Motor neuron (in vitro differentiated cells): Measurements from ENCODE around the gene MYO15B. TPM values are rescaled to one million over a fixed set of nuclear protein-coding genes. Genes with fewer than 3 reads are reported as not detected.

Experiments
- ATAC-seq, 8 experiments: fragments of 200-7000 bp; cut with Tn5 transposase; replicated peaks in 6 of 8; 2 replicates each; pipeline ENCODE4 v1.8.0; 2021; ENCODE audit warnings: mild to moderate bottlenecking in 8 of 8, moderate library complexity in 8 of 8
- H3K27ac ChIP-seq, 2 donors: fragments of 250-450 bp; sonication (Bioruptor Pico); 2 replicates each; pipeline ENCODE4 v1.9.0; 2021; ENCODE audit warnings: antibody characterized with exemption in 2 of 2, mild to moderate bottlenecking in 2 of 2, moderate library complexity in 1 of 2
- H3K4me1 ChIP-seq, 2 donors: fragments of 250-450 bp; sonication (Bioruptor Pico); replicated peaks in 1 of 2; 2 replicates each; pipeline ENCODE4 v1.6.1; 2021; ENCODE audit warnings: antibody characterized with exemption in 2 of 2, mild to moderate bottlenecking in 2 of 2, moderate library complexity in 1 of 2
- H3K4me3 ChIP-seq, 5 donors: fragments of 250-450 bp; sonication (Bioruptor Pico); 2 replicates each; pipeline ENCODE4 v1.9.0; 2021; ENCODE audit warnings: antibody characterized with exemption in 5 of 5, mild to moderate bottlenecking in 5 of 5, moderate library complexity in 4 of 5
- WGBS, 10 experiments: fragments of 450-650 bp; shearing (Covaris generic); methylation state at CpG; one replicate each; pipeline ENCODE4 v1.0.0; 2022; 5-methylcytosine and 5-hydroxymethylcytosine counted together
- in situ Hi-C, 9 experiments: fragments of 400-800 bp; cut with MboI; loops; one replicate each; pipeline ENCODE4 v1.15.0; 2021; ENCODE audit warnings: low sequenced_read_pairs in 9 of 9, low pct_unique_long_range_greater_than_20kb in 2 of 9; ENCODE audit not compliant: unreplicated experiment in 9 of 9
- total RNA-seq, 8 experiments: library from RNA; unstranded; fragments of 300-600 nt; gene quantifications; 2 replicates each; pipeline versions ENCODE4 v1.2.3 to v1.2.4, GENCODE V29; 2022

MYO15B gene
- total RNA-seq, 8 experiments from 2014 or later = 2.9 to 31.5 (median 4.5) TPM

GRCh38 chr17:75666959-75667790 lies 79.6 kb downstream of the MYO15B start, which contains the start of the genes RECQL5 and SAP30BP:
Gene RECQL5, minus strand, starts transcription at chr17:75667154. Its CDS starts 597 bp downstream, at chr17:75666557.
Gene SAP30BP, plus strand, starts transcription at chr17:75667338. Its CDS starts 35 bp downstream, at chr17:75667373.
- Histone ChIP-seq H3K4me3 (peak within 1 kb of the TSS; percentile 82 to 95 (median 89)), H3K27ac (peak within 1 kb of the TSS; percentile 77 to 93), H3K4me1 (peaks cover 13 to 14% of the 10 kb centered on the region in 2 donors)
- ATAC-seq = peak; percentile 98 to 100 (median 100)
- WGBS, 10 experiments = 0 to 5% (median 1%) methylated on average over 5 to 31 of the region's 55 CpGs; no CpG with 5 or more reads in 1 of the 10 experiments
- in situ Hi-C loops = no loop called here

GRCh38 chr17:75667825-75668224 lies 80.2 kb downstream of the MYO15B start:
- H3K4me1 ChIP-seq = peaks cover 13 to 14% of the 10 kb centered on the region in 2 donors
- no peak for ATAC-seq
- in situ Hi-C loops = no loop called here
- H3K4me3 ChIP-seq = peak overlapping the region; percentile 82 to 95 (median 89)
- H3K27ac ChIP-seq = peak overlapping the region in 1 of 2 donors; percentile 93
- 0 to 33% (median 2%) methylated on average over 1 to 4 of the region's 4 CpGs; no CpG with 5 or more reads in 2 of the 10 experiments for WGBS, 10 experiments

- H3K4me3 ChIP-seq = peak overlapping the region in 3 of 5 donors; percentile 82 to 89 (median 87)
- in situ Hi-C loops = no loop called here
- no peak for ATAC-seq
- WGBS, 10 experiments = 38 to 100% (median 88%) methylated on average over 2 to 4 of the region's 4 CpGs
- peaks cover 13 to 14% of the 10 kb centered on the region in 2 donors for H3K4me1 ChIP-seq
- no peak overlapping the region for H3K27ac ChIP-seq
Measured at GRCh38 chr17:75668489-75668888, 80.9 kb downstream of the MYO15B start.

GRCh38 chr17:75670868-75671267 lies 83.3 kb downstream of the MYO15B start:
- 60 to 100% (median 75%) methylated on average over 1 to 5 of the region's 5 CpGs; no CpG with 5 or more reads in 3 of the 10 experiments for WGBS, 10 experiments
- in situ Hi-C loops = loop anchor here in 3 of 9 experiments (5.0 to 10.0 kb wide), 2 partner anchors 74 to 76 kb away; no protein-coding TSS in a partner anchor
- no peak for ATAC-seq
- Histone ChIP-seq H3K27ac (no peak overlapping the region), H3K4me3 (no peak overlapping the region), H3K4me1 (peaks cover 11 to 12% of the 10 kb centered on the region in 2 donors)

- no peak for ATAC-seq
- peaks cover 6% of the 10 kb centered on the region in 2 donors for H3K4me1 ChIP-seq
- in situ Hi-C loops = loop anchor here in 3 of 9 experiments (5.0 to 10.0 kb wide), 2 partner anchors 73 to 75 kb away; no protein-coding TSS in a partner anchor
- H3K4me3 ChIP-seq = no peak overlapping the region
- 84 to 100% (median 98%) methylated on average over 1 to 5 of the region's 5 CpGs; no CpG with 5 or more reads in 2 of the 10 experiments for WGBS, 10 experiments
- no peak overlapping the region for H3K27ac ChIP-seq
Measured at GRCh38 chr17:75672011-75672410, 84.4 kb downstream of the MYO15B start.

GRCh38 chr17:75673487-75673886 lies 85.9 kb downstream of the MYO15B start:
- in situ Hi-C loops = loop anchor here in 3 of 9 experiments (5.0 to 10.0 kb wide), 2 partner anchors 71 to 74 kb away; no protein-coding TSS in a partner anchor
- no peak for ATAC-seq
- no peak overlapping the region for H3K4me3 ChIP-seq
- H3K4me1 ChIP-seq = peaks cover 0 to 2% of the 10 kb centered on the region in 2 donors
- no peak overlapping the region for H3K27ac ChIP-seq
- WGBS, 10 experiments = 66 to 100% (median 84%) methylated on average over 1 to 4 of the region's 4 CpGs; no CpG with 5 or more reads in 5 of the 10 experiments

Other genes with a start within 250 kb of the MYO15B start
- 10 to 100 TPM; 37.1 to 76.5 (median 43.9) TPM for gene GRB2, start 182.1 kb upstream of the MYO15B start, total RNA-seq
- 10 to 100 TPM; 19.3 to 92.7 (median 56.1) TPM for gene TMEM94, start 131.2 kb upstream of the MYO15B start, total RNA-seq
- 10 to 100 TPM in 1 of 8 experiments, 1 to 10 TPM in 7; 2.2 to 10.8 (median 6.4) TPM for gene CASKIN2, start 72.3 kb upstream of the MYO15B start, total RNA-seq
- 10 to 100 TPM; 11.1 to 25.1 (median 14.9) TPM for gene TSEN54, start 71.3 kb upstream of the MYO15B start, total RNA-seq
- 1 to 10 TPM in 6 of 8 experiments, under 1 TPM in 2; 0.60 to 6.1 (median 3.0) TPM for gene LLGL2, start 62.1 kb upstream of the MYO15B start, total RNA-seq
- gene SMIM5, start 45.6 kb downstream of the MYO15B start, total RNA-seq = 1 to 10 TPM in 3 of 8 experiments, under 1 TPM in 5; 0.16 to 3.9 (median 0.88) TPM
- gene RECQL5, start 79.4 kb downstream of the MYO15B start, total RNA-seq = 10 to 100 TPM; 12.6 to 58.3 (median 22.8) TPM
- gene SAP30BP, start 79.5 kb downstream of the MYO15B start, total RNA-seq = 100 to 1,000 TPM in 1 of 8 experiments, 10 to 100 TPM in 7; 52.5 to 106 (median 75.2) TPM
- gene ITGB4, start 133.7 kb downstream of the MYO15B start, total RNA-seq = 10 to 100 TPM in 1 of 8 experiments, 1 to 10 TPM in 4, under 1 TPM in 3; 0.46 to 40.8 (median 2.0) TPM
- 10 to 100 TPM; 10.0 to 32.7 (median 16.4) TPM for gene GALK1, start 177.4 kb downstream of the MYO15B start, total RNA-seq
- 10 to 100 TPM; 14.6 to 38.2 (median 20.0) TPM for gene UNK, start 197.0 kb downstream of the MYO15B start, total RNA-seq